Right lobe of liver (tissue), 4 donors: ENCODE results near the gene TTLL12.

ENCODE experiments used
- CTCF ChIP-seq, 4 donors: fragments of 200-600 bp in 3 of 4; fragments of 450-650 bp in 1 of 4; IDR thresholded peaks; one replicate each; pipeline versions ENCODE4 v1.5.1 to v1.8.0; 2016 to 2022; ENCODE audit warnings: antibody characterized with exemption in 4 of 4, mild to moderate bottlenecking in 2 of 4
- POLR2A ChIP-seq: fragments of 450-650 bp; IDR thresholded peaks from one replicate; pipeline ENCODE4 v1.6.1; 2017; ENCODE audit warnings: antibody characterized with exemption, mild to moderate bottlenecking
- donor health status: DM: no; HTN: no; CAD: no.
- donor health status: DM: no; HTN: no; CAD: no.
- donor health status: DM: no; HTN: yes; CAD: no.

- TF ChIP-seq CTCF (IDR thresholded peaks at IDR 0.05) (no peak), POLR2A (no peak)
These were observed 31.9 kb downstream of the TTLL12 start for GRCh38 chr22:43154887-43155536.
